HAP-1 (cell line): ENCODE results near the gene CNOT6.
"Not testable (repeated sequence)": the region's sequence is repeated elsewhere in the genome, so short reads cannot be mapped to it uniquely, and the experiment has no call there.

Experiments
- DNase-seq, 2 experiments: peaks; one replicate each; pipeline ENCODE4 v3.0.0-alpha.2; 2016 to 2020; ENCODE audit warnings: low spot score in 2 of 2
- H3K27me3 ChIP-seq: fragments of 250-450 bp; sonication (Bioruptor Pico); 2 replicates; pipeline ENCODE4 v1.5.1; 2020; ENCODE audit warnings: low read depth, mild to moderate bottlenecking, moderate library complexity
- H3K36me3 ChIP-seq: fragments of 250-450 bp; sonication (Bioruptor Pico); replicated peaks from 2 replicates; pipeline ENCODE4 v1.5.1; 2020; ENCODE audit warnings: mild to moderate bottlenecking
- H3K4me1 ChIP-seq: fragments of 250-450 bp; sonication (Bioruptor Pico); 2 replicates; pipeline ENCODE4 v1.5.1; 2020; ENCODE audit warnings: mild to moderate bottlenecking
- H3K4me3 ChIP-seq: fragments of 250-450 bp; sonication (Bioruptor Pico); 2 replicates; pipeline ENCODE4 v1.5.1; 2020; ENCODE audit warnings: mild to moderate bottlenecking, moderate library complexity
- H3K9me3 ChIP-seq: fragments of 250-450 bp; sonication (Bioruptor Pico); 2 replicates; pipeline ENCODE4 v1.5.1; 2020; ENCODE audit warnings: mild to moderate bottlenecking, moderate library complexity
- in situ Hi-C: fragments of 300-500 bp; cut with MboI; formaldehyde crosslinking; loops from 3 replicates; pipeline ENCODE4 v1.14.3; 2020; ENCODE audit warnings: low sequenced_read_pairs, inconsistent platforms, mixed read lengths

CNOT6 gene

GRCh38 chr5:180494060-180494509 is at the start of gene CNOT6:
CNOT6 (plus strand) TSS chr5:180494379; CDS start chr5:180529277, 34,898 bp downstream.
- Histone ChIP-seq H3K9me3 (no peaks in the 10 kb centered on the region), H3K4me3 (peak within 1 kb of the TSS; percentile 80), H3K27me3 (no peaks in the 10 kb centered on the region), H3K4me1 (peaks cover 7% of the 10 kb centered on the region), H3K36me3 (peaks cover 21% of the 10 kb centered on the region)
- in situ Hi-C loops, result no loop called here
- peak; percentile 89 to 93 for DNase-seq

- Histone ChIP-seq H3K27me3 (0 out of 2 replicates have a peak, but pooled peaks cover 6% of the 10 kb centered on the region), H3K9me3 (no peaks in the 10 kb centered on the region), H3K36me3 (no peaks in the 10 kb centered on the region), H3K4me1 (no peaks in the 10 kb centered on the region), H3K4me3 (no peak overlapping the region)
- no peak for DNase-seq
- in situ Hi-C loops, result no loop called here
Measured at GRCh38 chr5:180454752-180455151, 39.4 kb upstream of the CNOT6 start.

GRCh38 chr5:180455872-180456271 is 38.3 kb upstream of the CNOT6 start:
- Histone ChIP-seq H3K4me1 (no peaks in the 10 kb centered on the region), H3K9me3 (no peaks in the 10 kb centered on the region), H3K36me3 (no peaks in the 10 kb centered on the region), H3K4me3 (no peak overlapping the region), H3K27me3 (0 out of 2 replicates have a peak, but pooled peaks cover 6% of the 10 kb centered on the region)
- DNase-seq, result no peak
- in situ Hi-C loops, result no loop called here

DNA sequence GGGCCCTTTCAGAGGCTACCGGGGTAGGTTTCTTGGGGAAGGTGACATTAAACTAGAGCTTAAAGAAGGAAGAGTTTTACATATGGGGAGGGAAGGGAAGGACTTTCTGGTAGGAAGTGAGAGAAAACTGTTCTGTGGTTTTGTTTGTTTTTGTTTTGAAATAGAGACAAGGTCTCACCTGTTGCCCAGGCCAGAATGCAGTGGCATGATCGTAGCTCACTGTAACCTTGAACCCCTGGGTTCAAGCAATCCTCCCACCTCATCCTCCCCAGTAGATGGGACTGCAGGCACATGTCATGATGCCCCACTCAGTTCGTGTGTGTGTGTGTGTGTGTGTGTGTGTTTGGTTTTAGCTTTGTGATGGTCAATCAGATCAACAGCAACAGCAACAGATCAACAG is 37.4 kb upstream of the CNOT6 start:
- Histone ChIP-seq H3K4me1 (no peaks in the 10 kb centered on the region), H3K27me3 (0 out of 2 replicates have a peak, but pooled peaks cover 2% of the 10 kb centered on the region), H3K36me3 (no peaks in the 10 kb centered on the region), H3K4me3 (no peak overlapping the region), H3K9me3 (no peaks in the 10 kb centered on the region)
- in situ Hi-C loops, result no loop called here
- no peak for DNase-seq

GRCh38 chr5:180458852-180459673 is 35.1 kb upstream of the CNOT6 start:
- H3K4me1 ChIP-seq, H3K27me3 ChIP-seq, H3K9me3 ChIP-seq, H3K4me3 ChIP-seq, H3K36me3 ChIP-seq, in situ Hi-C loops, DNase-seq: not testable (repeated sequence)

- in situ Hi-C loops, H3K4me3 ChIP-seq, DNase-seq, H3K27me3 ChIP-seq, H3K36me3 ChIP-seq, H3K9me3 ChIP-seq, H3K4me1 ChIP-seq: not testable (repeated sequence)
Measured at GRCh38 chr5:180459674-180460142, 34.5 kb upstream of the CNOT6 start.

DNA sequence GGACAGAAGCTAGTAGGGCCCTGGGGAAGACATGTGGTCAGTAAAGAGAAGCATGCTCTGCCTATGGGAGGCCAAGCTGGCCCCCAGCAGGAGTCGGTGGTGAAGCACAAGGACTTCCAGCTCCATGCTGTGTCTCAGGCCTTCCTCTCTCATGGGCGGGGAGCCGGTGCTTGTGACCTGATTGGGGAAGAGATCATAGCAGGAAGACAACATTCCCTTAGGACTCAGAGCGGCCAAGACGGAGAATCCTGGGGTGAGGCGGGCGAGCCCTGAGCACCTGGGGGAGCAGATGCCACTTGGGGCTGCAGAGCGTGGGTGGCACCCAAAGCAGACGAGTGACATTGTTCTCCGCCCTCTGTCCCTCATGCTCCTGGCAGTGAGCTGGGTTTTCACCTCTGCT is 33.3 kb upstream of the CNOT6 start:
- no peaks in the 10 kb centered on the region for H3K9me3 ChIP-seq
- no peaks in the 10 kb centered on the region for H3K27me3 ChIP-seq
- H3K4me3 ChIP-seq, result no peak overlapping the region
- no peak for DNase-seq
- no peaks in the 10 kb centered on the region for H3K4me1 ChIP-seq
- H3K36me3 ChIP-seq, result no peaks in the 10 kb centered on the region
- in situ Hi-C loops, result no loop called here

DNA sequence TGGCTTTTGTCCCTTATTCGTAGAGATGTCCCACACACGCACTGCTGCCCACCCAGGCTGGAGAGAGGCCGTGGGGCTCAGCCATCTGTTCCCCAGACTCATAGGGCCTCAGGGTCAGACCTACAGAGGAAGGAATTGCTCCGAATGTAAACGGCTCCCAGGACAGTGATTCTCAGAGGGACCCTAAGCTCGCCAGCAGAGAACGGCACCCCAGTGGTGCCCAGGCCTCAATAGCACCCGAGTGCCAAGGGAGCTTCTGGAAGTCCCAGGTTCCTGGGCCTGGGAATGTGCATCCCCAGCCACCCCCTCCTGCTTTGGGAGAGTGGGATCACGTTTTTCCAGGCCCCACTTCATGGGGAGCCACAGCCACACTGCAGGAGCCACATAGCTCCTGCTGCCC is 32.9 kb upstream of the CNOT6 start:
- Histone ChIP-seq H3K27me3 (no peaks in the 10 kb centered on the region), H3K4me1 (no peaks in the 10 kb centered on the region), H3K36me3 (no peaks in the 10 kb centered on the region), H3K9me3 (no peaks in the 10 kb centered on the region), H3K4me3 (no peak overlapping the region)
- in situ Hi-C loops, result no loop called here
- DNase-seq, result no peak

DNA sequence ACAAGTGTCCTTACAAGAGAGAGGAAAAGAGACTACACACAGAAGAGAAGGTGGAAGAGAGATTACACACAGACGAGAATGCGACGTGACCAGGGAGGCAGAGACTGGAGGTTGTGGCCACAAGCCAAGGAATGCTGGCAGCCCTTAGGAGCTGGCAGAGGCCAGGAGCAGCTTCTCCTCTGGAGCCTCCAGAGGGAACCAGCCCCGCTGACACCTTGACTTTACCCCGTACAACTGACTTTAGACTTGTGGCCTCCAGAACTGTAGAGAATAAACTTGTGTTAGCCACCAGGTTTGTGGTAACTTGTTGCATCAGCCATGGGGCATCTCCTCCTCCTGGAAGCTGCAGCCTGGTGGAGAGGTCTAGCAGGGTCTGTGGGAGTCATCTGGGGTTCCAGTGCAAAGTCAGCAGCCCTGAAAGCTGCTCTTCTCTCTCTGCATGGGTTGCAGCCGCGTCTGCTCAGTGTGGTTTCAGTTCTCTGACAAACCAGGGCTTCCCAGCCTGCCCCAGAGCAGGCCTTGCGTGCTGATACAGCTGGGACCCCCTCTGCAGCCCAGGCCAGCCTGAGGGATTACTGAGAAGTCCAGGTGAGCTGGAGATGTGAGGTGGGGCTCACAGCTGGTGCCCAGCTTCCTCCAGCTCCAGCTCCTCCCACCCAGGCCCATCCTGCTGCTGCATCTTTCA is 30.8 kb upstream of the CNOT6 start:
- Histone ChIP-seq H3K4me3 (no peak overlapping the region), H3K36me3 (no peaks in the 10 kb centered on the region), H3K9me3 (no peaks in the 10 kb centered on the region), H3K27me3 (no peaks in the 10 kb centered on the region), H3K4me1 (no peaks in the 10 kb centered on the region)
- DNase-seq, result no peak
- in situ Hi-C loops, result no loop called here

DNA sequence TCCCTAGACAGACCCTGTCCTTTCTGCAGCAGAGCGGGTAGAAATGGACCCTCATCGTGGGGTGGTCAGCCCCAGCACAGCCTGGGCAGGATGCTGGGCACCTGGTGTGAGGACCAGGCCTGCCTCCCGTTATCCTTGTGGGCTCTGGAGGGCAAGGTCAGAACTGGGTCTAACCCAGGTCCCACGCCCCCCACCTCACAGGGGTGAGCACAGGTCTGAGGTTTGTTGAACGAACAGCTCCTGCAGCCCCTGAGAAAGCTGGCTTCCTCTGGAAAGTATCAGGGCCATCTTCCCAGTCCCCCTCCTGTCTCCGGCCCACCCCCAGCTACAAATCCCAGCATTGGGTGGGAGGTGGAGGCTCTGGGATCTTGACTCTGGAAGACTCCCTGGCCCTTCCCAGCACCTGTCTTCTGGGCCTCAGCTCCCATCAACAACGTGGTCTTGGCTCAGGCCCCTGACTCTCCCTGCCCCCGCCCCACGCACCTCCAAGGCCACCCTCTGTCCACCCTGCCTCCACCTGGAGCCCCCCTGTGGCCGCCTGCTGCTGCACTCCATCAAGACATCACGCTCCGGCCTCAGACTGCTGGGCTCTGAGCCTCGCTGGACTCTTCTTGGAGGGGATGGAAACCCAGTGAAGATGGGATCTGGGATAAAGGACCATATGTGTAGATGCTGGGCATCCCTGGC is 30.1 kb upstream of the CNOT6 start:
- Histone ChIP-seq H3K4me3 (no peak overlapping the region), H3K36me3 (no peaks in the 10 kb centered on the region), H3K4me1 (no peaks in the 10 kb centered on the region), H3K9me3 (no peaks in the 10 kb centered on the region), H3K27me3 (no peaks in the 10 kb centered on the region)
- DNase-seq, result no peak
- in situ Hi-C loops, result no loop called here

DNA sequence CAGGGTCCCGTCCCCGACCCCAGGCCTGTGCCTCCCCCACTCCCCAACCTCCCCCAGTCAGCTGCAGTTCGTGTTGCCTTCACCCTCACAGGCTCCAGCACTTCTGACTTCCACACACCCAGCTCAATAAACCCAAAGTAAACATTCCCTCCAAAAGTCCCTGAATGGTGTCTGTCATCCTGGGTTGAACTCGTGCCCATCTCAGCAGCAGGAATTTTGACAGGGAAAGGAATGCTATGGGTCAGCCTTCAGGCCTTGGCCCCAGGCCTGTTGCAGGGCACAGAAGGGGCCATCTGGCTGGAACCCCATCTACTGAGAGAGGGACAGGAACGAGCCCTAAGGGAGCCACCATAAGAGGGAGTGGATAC is 29.6 kb upstream of the CNOT6 start:
- no peaks in the 10 kb centered on the region for H3K27me3 ChIP-seq
- H3K9me3 ChIP-seq, result no peaks in the 10 kb centered on the region
- H3K36me3 ChIP-seq, result no peaks in the 10 kb centered on the region
- H3K4me1 ChIP-seq, result no peaks in the 10 kb centered on the region
- no peak for DNase-seq
- no peak overlapping the region for H3K4me3 ChIP-seq
- in situ Hi-C loops, result no loop called here

GRCh38 chr5:180465052-180465451 is 29.1 kb upstream of the CNOT6 start:
- H3K9me3 ChIP-seq, H3K36me3 ChIP-seq, H3K4me1 ChIP-seq, H3K4me3 ChIP-seq, DNase-seq, in situ Hi-C loops, H3K27me3 ChIP-seq: not testable (repeated sequence)

GRCh38 chr5:180466316-180466715 is 27.9 kb upstream of the CNOT6 start:
- H3K27me3 ChIP-seq, result no peaks in the 10 kb centered on the region
- H3K9me3 ChIP-seq, result no peaks in the 10 kb centered on the region
- no peaks in the 10 kb centered on the region for H3K36me3 ChIP-seq
- no peaks in the 10 kb centered on the region for H3K4me1 ChIP-seq
- in situ Hi-C loops, result no loop called here
- no peak overlapping the region for H3K4me3 ChIP-seq
- no peak for DNase-seq
